ENCODE measurements around the gene IL10RB.

Gene IL10RB

DNA sequence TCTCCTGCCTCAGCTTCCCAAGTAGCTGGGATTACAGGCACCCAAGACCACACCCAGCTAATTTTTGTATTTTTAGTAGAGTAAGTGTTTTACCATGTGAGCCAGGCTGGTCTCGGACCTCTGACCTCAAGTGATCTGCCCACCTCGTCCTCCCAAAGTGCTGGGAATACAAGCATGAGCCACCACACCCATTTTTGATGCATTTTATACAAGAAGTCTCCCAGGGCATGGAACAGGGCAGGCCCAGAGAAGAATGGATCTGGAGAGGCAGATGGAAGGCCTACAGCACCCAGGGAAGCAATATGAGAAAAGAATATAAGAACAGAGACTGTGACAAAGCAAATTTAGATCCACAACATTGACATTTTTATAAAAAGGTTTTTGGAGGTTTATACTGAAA, 39.8 kb downstream of the IL10RB start:
- TF ChIP-seq, protein P1, sequence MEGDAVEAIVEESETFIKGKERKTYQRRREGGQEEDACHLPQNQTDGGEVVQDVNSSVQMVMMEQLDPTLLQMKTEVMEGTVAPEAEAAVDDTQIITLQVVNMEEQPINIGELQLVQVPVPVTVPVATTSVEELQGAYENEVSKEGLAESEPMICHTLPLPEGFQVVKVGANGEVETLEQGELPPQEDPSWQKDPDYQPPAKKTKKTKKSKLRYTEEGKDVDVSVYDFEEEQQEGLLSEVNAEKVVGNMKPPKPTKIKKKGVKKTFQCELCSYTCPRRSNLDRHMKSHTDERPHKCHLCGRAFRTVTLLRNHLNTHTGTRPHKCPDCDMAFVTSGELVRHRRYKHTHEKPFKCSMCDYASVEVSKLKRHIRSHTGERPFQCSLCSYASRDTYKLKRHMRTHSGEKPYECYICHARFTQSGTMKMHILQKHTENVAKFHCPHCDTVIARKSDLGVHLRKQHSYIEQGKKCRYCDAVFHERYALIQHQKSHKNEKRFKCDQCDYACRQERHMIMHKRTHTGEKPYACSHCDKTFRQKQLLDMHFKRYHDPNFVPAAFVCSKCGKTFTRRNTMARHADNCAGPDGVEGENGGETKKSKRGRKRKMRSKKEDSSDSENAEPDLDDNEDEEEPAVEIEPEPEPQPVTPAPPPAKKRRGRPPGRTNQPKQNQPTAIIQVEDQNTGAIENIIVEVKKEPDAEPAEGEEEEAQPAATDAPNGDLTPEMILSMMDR (IDR thresholded peaks at IDR 0.05; ENCODE audit: low read length, missing control alignments), result no peak
- H3K4me3 ChIP-seq (replicated peaks; ENCODE audit: low read depth, low read length), result no peak overlapping the region
- DNase-seq (ENCODE audit: low read depth), result no peak

- no peak overlapping the region for H3K4me3 ChIP-seq (replicated peaks; ENCODE audit: low read depth, low read length)
- TF ChIP-seq, protein P1 (IDR thresholded peaks at IDR 0.05; ENCODE audit: low read length, missing control alignments), result peak; percentile 16
- peak; percentile 38 for DNase-seq (ENCODE audit: low read depth)
These were observed 42.7 kb downstream of the IL10RB start for GRCh38 chr21:33308586-33309490.

- no peak overlapping the region for H3K4me3 ChIP-seq (replicated peaks; ENCODE audit: low read depth, low read length)
- no peak for DNase-seq (ENCODE audit: low read depth)
- TF ChIP-seq, protein P1 (IDR thresholded peaks at IDR 0.05; ENCODE audit: low read length, missing control alignments), result no peak
These were observed 43.6 kb downstream of the IL10RB start for GRCh38 chr21:33309778-33310177.

GRCh38 chr21:33312121-33312520, 46.0 kb downstream of the IL10RB start:
- DNase-seq (ENCODE audit: low read depth), result no peak
- TF ChIP-seq, protein P1 (IDR thresholded peaks at IDR 0.05; ENCODE audit: low read length, missing control alignments), result no peak
- no peak overlapping the region for H3K4me3 ChIP-seq (replicated peaks; ENCODE audit: low read depth, low read length)

GRCh38 chr21:33313183-33313582, 47.0 kb downstream of the IL10RB start:
- TF ChIP-seq, protein P1 (IDR thresholded peaks at IDR 0.05; ENCODE audit: low read length, missing control alignments), result no peak

GRCh38 chr21:33313611-33314010, 47.4 kb downstream of the IL10RB start:
- TF ChIP-seq, protein P1 (IDR thresholded peaks at IDR 0.05; ENCODE audit: low read length, missing control alignments), result no peak

More at GRCh38 chr21:33313183-33313582, 47.0 kb downstream of the IL10RB start:
- no peak for DNase-seq (ENCODE audit: low read depth)
- H3K4me3 ChIP-seq (replicated peaks; ENCODE audit: low read depth, low read length), result no peak overlapping the region

More at GRCh38 chr21:33313611-33314010, 47.4 kb downstream of the IL10RB start:
- DNase-seq (ENCODE audit: low read depth), result no peak
- no peak overlapping the region for H3K4me3 ChIP-seq (replicated peaks; ENCODE audit: low read depth, low read length)
